ENCODE results near the gene SENP1.

Gene SENP1

DNA sequence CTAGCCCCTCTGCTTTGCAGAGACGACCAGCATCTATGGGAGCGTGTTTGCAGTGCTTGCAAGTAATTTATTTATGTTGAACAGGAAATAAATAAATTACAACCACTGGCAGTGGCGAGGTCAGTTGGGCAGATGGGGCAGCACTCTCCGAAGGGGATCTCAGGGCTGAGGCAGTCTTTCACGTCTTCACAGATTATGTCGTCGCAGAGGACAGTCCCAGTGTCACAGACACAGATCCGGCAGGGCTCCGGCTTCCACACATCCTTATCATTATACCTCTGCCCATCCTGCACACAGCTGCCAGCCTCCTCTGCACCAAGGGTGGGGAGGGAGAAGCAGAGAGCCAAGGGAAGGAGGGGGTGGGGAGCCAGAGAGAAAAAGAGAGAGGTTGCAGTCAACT lies 106.1 kb downstream of the SENP1 start:
- DNase-seq (ENCODE audit: low read depth): no peak

DNA sequence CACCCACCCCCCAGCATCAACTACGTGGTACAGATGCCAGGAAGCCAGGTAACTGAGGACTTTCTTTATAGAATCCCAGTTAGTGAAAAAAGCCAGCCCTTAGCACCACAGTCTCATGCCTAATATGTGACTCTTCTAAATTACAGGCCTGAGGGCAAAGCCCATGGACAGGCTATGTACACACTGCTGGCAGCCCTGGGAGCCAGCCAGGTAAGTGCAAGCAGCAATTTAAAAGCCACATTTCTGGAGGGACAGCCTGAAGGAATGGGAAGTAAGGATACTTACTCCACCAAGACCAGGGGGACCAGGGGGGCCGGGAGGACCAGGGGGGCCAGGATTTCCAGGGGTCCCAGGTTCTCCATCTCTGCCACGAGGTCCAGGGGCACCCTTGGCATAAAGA lies 108.6 kb downstream of the SENP1 start:
- no peak for DNase-seq (ENCODE audit: low read depth)

DNA sequence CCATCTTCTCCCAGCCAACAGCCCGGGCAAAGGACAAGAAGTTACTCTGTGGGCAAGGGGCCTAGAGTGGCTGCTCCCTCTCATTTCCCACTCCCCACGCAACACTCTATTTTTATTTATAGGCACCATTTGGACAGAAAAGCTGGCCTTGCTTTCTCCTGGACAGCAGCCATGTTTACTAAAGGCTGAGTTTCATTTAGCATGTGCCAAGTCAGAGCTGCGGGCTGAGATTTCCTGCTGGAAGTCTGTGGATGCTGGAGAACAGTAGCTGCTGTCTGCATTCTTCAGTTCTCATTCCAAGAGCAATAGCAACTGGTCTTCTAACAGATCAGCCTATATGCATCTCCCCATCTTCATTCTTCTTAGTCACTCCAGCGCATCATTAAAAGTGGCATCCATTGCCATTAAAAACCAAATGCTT lies 109.9 kb downstream of the SENP1 start:
- DNase-seq (ENCODE audit: low read depth): no peak

DNA sequence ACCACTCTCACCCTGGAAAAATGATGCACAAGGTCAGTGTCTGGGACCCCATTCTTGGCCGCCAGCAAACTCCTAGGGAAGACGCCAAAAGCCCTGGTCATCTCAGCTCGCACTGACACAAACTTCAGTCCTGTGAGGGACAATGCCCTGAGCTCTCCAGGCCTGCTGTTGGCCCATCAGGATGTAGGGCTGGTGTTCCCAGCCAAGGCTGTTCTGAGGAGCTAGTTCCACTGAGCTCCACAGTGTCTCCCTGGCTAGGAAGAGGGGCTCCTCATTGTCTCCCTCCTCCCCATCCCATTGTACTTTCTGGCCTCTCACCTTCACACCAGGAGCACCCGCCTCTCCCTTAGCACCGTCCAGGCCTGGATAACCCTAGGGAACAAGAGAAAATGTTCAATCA lies 112.4 kb downstream of the SENP1 start:
- DNase-seq (ENCODE audit: low read depth): no peak
